ENCODE measurements around the gene NFKBIB.

Gene NFKBIB

GRCh38 chr19:38899447-38900201, at the start of gene NFKBIB, which contains the start of gene SIRT2:
TSS of gene NFKBIB (plus strand) at chr19:38899969. CDS start at chr19:38900033, 64 bp downstream.
TSS of gene SIRT2 (minus strand) at chr19:38899618. CDS start at chr19:38899521, 97 bp downstream.
- TF ChIP-seq, protein P1, sequence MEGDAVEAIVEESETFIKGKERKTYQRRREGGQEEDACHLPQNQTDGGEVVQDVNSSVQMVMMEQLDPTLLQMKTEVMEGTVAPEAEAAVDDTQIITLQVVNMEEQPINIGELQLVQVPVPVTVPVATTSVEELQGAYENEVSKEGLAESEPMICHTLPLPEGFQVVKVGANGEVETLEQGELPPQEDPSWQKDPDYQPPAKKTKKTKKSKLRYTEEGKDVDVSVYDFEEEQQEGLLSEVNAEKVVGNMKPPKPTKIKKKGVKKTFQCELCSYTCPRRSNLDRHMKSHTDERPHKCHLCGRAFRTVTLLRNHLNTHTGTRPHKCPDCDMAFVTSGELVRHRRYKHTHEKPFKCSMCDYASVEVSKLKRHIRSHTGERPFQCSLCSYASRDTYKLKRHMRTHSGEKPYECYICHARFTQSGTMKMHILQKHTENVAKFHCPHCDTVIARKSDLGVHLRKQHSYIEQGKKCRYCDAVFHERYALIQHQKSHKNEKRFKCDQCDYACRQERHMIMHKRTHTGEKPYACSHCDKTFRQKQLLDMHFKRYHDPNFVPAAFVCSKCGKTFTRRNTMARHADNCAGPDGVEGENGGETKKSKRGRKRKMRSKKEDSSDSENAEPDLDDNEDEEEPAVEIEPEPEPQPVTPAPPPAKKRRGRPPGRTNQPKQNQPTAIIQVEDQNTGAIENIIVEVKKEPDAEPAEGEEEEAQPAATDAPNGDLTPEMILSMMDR (IDR thresholded peaks at IDR 0.05; ENCODE audit: low read depth, low read length), result no peak
- in situ Hi-C loops (cut with HindIII; ENCODE audit: low sequenced_read_pairs), result no loop called here

DNA sequence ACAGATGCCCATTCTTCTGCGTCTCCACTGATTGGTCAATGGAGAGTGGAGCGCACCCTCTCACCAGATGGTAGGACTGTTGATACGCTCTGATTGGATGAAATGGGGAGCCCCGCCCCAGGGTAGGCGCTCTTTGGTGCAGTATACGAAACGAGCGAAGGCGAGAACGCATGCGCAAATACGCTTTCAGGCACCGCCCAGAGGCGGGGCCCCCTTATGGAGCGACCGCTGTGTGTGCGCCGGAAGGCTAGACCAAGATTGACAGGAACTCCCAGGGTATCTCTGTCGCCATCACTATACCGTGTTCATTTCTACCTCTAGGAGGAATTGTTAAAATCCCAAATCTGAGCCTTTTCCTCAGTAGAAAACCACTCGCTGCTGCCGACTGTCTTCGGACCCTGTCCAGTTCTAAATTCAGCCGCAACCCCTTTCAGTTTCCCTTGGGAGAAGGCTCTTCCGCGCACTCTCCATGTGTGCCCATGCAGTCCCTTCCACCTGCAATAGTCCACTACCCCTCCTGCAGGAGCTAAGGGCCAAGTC, 49.3 kb upstream of the NFKBIB start:
- TF ChIP-seq, protein P1 (IDR thresholded peaks at IDR 0.05; ENCODE audit: low read depth, low read length), result peak; percentile 7
- in situ Hi-C loops (cut with HindIII; ENCODE audit: low sequenced_read_pairs), result no loop called here
- no peak for DNase-seq (ENCODE audit: low read depth, low spot score)
- H3K4me3 ChIP-seq (ENCODE audit: low read depth, low read length), result peak overlapping the region; percentile 59

More at GRCh38 chr19:38899447-38900201, at the start of gene NFKBIB, which contains the start of gene SIRT2:
- peak; percentile 100 for DNase-seq (ENCODE audit: low read depth, low spot score)
- H3K4me3 ChIP-seq (ENCODE audit: low read depth, low read length), result peak within 1 kb of the TSS; percentile 77

- DNase-seq (ENCODE audit: low read depth, low spot score), result no peak
- in situ Hi-C loops (cut with HindIII; ENCODE audit: low sequenced_read_pairs), result no loop called here
- TF ChIP-seq, protein P1 (IDR thresholded peaks at IDR 0.05; ENCODE audit: low read depth, low read length), result no peak
- peak overlapping the region; percentile 59 for H3K4me3 ChIP-seq (ENCODE audit: low read depth, low read length)
Measured at GRCh38 chr19:38850976-38851621, 48.7 kb upstream of the NFKBIB start.

DNA sequence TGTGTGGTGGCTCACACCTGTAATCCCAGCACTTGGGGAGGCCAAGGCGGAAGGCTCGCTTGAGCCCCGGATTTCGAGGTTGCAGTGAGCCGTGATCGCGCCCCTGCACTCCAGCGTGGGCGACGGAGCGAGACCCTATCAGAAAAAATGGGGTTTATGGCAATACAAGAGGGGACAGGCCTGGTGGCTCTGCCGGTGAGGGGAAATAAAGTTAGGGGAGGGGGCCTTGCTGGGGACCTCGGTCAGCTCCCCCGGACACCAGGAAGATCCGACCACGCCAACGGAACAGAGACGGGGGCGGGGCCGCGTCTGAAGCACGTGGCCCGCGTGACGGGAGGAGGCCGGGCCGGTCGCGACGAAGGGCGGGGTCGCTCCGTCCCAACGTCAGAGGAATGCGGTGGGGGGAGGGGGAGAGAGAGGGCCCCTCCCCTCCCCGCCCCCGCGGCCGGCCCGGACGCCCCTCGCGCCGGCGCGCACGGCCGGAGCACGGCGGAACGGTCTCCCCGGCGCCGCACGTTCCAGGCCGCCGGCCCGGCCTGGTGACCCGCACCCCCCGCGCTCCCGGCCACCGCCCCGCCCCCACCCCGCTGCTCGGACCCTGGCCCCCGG, 48.0 kb upstream of the NFKBIB start:
- in situ Hi-C loops (cut with HindIII; ENCODE audit: low sequenced_read_pairs), result no loop called here
- H3K4me3 ChIP-seq (ENCODE audit: low read depth, low read length), result peak overlapping the region; percentile 76
- TF ChIP-seq, protein P1 (IDR thresholded peaks at IDR 0.05; ENCODE audit: low read depth, low read length), result no peak
- peak; percentile 91 for DNase-seq (ENCODE audit: low read depth, low spot score)

- in situ Hi-C loops (cut with HindIII; ENCODE audit: low sequenced_read_pairs), result no loop called here
- peak overlapping the region; percentile 76 for H3K4me3 ChIP-seq (ENCODE audit: low read depth, low read length)
- DNase-seq (ENCODE audit: low read depth, low spot score), result peak; percentile 54
- TF ChIP-seq, protein P1 (IDR thresholded peaks at IDR 0.05; ENCODE audit: low read depth, low read length), result no peak
Measured at GRCh38 chr19:38852231-38853044, 47.3 kb upstream of the NFKBIB start.

Measured in astrocyte of the spinal cord (primary cell).